HG03280 (cell line): ENCODE results near the gene GRB10.

Experiments used
- ATAC-seq: cut with Tn5 transposase; IDR thresholded peaks from one replicate; pipeline ENCODE4 v1.9.1; 2021; ENCODE audit warnings: mild to moderate bottlenecking, moderate library complexity; ENCODE audit not compliant: unreplicated experiment

GRB10 gene

DNA sequence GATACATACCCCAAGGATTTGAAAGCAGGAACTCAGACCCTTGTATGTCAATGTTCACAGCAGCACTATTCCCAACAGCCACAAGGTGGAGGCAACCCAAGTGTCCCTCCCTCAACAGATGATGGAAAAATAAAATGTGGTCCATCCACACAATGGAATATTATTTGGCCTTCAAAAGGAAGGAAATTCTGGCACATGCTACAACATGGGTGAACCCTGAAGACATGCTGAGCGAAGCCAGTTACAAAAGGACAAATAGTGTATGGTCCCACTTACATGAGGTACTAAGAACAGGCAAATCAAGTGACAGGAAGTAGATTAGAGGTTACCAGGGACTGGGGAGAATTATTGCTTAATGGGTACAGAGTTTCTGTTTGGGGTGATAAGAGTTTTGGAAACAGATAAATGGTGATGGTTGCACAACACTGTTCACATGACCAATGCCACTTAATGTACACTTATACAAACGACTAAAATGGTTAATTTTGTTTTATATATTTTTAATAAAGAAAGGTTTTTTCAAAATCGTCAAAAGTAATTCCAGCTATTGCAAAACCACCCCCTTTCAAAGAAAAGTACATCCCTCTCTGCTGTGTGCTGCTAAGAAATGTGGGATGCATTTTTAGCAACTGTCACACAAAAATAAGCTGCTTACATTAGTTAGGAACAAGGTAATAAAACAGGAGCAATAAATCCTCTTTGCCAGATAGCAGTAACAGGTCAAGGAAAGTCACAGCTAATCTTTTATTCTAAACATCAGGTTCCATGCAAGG lies 85.7 kb downstream of the GRB10 start:
- no peak for ATAC-seq

DNA sequence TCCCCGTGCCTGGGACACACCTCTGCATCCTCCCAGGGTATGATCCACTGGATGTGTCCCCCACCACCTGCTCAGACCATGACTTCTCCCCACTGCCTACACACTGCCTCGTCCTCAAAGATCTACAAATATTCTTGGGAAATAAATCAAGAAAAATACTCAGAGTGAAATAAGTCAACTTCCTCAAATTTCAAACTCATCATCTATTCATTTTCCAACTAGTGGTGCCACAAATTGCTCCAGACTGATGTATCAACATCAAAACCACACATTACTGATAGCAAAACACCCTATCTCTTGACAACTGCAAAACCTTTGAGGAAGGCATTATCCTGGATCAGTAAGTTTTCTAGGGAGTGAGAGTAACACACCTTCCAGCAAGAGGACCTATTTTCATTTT lies 87.7 kb downstream of the GRB10 start:
- no peak for ATAC-seq

- ATAC-seq = no peak
Observed at GRCh38 chr7:50693455-50694130, 89.1 kb downstream of the GRB10 start.

- ATAC-seq = no peak
Observed at GRCh38 chr7:50690541-50691011, 92.1 kb downstream of the GRB10 start.

DNA sequence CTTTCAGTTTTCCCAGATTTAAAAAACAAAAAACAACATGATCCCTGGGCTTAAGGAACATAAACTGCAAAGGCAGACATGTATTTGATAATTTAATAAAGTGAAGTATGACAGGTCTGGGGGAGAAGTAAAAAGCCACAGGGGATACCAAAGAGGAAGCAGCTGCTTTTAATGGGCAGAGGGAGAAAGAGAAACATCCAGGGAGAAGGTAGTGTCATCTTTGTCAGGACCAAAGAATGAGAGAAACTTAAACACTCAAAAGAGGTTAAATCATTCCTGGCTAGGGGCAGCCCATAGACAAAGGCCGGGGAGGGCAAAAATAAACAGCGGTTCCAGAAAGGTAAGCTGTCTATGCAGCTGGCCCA lies 94.5 kb downstream of the GRB10 start:
- ATAC-seq = no peak

DNA sequence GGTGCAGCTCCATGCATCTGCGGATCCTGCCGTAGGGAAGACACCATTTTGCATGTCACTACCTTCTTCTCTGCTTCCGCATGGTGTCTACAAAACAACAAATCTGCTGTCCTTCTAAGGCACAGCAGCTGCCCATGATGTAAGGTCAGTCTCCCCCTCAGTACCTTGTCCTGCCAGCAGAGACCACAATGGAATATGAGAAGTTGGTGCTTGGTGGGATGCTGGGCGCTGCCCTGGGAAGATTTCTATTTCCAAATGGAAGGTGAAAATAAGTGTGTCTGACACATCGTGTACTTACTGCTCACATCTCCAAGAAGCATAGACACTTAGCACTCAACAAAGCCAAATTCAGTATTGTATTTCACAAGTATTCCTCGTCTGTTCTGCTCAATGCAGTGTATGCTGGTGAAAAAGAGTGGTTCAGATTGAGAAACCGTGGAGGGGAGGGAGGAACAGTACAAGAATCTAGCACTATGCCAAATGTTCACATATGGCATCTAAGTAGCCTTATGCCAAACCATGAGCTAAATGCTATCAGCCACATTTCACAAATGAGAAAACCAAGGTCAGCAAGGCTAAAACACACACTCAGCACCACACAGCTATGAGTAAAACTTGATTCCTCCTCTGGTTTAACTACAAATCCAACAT lies 95.0 kb downstream of the GRB10 start:
- no peak for ATAC-seq

GRCh38 chr7:50687096-50687495 lies 95.6 kb downstream of the GRB10 start:
- ATAC-seq = no peak

DNA sequence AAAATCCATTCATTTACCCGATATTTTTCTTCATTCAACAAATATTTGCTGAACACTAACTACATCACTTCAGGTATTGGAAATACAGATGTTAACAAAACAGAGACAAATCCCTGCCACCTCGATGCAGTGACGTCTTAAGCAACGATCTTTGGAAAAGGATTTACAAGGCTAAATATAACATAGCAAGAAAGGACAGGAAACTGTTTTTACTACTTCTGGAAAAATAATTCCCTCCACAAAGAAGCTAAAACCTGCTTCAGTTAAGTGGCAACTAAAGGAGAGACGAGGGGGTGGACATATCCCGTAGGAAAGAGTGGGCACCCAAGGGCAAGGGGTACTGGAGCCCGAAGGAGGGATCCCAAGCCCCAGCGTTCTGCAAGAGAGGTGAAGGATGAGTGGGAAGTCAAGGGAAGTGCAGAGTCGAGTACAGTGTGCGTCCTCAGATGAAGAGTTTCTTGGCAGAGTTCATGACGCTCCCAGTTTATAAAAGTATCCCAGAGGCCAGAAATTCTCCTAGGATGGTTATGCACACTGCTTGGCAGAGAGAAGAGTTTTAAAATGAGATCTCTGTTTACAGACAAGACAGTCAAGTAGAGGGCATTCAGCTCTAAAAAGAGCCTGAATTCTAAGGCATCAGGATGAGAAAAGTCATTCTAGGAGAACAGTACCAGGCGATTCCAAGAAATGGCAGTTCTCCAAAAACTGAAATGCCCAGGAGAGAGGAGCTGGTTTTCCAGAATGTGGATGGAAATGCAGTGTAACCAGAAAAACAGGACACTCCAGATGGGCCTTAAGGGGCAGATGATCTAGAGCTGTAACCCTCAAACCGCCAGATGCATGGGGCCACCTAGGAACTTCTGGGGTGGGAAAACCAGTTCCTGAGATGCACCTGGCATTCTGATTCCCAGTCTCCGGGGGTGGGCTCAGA lies 97.3 kb downstream of the GRB10 start:
- ATAC-seq = no peak

- ATAC-seq = no peak
Observed at GRCh38 chr7:50684713-50685075, 98.0 kb downstream of the GRB10 start.

- ATAC-seq = no peak
Observed at GRCh38 chr7:50684011-50684712, 98.5 kb downstream of the GRB10 start.

DNA sequence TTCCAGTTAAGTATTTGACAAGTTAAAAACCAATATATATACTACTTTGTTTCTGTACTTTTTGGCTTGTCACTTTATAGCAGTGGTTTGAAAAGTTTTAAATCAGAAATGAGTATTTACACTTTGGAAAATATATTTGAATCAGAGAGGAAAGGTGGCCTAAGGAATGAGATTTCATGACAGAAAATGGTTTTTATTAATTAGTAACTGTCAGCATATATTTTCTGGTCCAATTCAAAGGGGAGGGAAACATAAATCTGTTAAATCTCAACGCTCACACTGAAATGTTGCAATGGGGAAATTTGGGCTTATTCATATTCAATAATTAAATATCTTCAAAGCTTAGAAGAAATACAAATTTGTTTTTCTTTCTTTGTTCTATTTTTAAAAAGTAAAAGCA lies 100.1 kb downstream of the GRB10 start:
- no peak for ATAC-seq

DNA sequence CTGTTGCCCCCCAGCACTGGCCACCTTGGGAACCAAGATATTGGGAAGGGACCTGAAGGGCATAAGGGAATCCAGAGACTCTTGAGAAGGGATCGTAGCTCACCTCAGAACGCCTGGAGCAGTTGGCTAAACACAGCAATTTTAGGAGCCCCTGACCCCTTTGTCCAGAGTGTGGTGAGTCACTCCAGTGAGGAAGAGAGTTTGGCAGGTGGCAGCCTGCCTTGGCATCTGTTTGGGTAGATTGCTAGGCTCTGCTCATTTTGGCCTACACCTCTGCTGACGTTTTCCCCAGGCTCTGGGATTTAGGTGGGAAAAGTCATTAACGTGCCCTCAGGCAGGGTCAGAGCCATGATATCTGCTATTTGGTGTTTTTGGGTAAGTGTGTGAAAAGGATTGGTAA lies 100.6 kb downstream of the GRB10 start:
- ATAC-seq = no peak

DNA sequence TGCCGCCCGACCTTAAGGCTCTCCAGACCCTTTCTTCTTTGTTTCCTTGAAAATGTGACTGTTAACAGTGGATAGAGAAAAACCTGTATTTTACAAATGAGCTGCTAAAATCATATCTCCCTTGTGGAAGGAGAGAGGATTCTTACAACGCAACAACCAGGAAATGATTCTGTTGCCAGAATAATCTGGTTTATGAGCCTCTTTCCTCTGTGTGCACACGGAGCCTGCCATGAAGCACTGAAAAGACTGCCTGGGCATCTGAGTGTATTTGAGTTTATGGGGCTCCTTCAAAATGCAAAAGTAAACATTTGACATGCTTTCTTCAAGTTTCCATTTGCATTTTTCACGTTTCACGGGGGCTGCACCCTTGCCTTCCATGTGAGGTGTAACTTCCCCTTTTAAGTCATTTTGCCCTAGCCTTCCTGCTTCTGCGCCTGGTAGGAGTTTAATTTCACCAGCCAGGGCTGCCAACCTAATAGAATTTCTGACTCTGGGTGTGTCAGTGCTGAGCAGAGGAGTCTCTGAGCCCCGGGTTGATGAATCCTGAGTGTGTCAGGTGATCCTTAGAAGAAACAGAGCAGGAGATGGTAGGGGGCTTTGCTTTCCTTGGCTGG lies 101.2 kb downstream of the GRB10 start:
- ATAC-seq = no peak

GRCh38 chr7:50679218-50680007 lies 103.3 kb downstream of the GRB10 start:
- ATAC-seq = no peak

DNA sequence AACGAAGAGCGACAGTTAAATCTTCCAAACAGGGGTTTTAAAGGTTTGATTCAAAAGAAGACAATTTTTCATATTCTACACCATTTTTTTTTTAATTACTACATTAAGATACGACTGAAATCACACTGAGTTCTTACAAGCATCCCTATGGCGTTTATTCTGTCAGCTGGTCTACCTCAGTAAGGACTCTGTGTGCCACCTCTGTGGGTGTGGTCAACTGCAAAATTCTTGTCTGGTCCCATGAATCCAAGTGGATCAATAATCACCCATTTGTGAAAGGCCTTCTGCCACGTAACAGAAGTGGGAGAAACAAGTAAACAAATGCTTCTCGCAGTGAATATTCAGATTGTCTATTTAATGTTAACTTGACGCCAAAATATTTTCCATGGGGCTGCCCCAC lies 104.1 kb downstream of the GRB10 start:
- ATAC-seq = no peak

- ATAC-seq = no peak
Observed at GRCh38 chr7:50677638-50677996, 105.1 kb downstream of the GRB10 start.

- ATAC-seq = no peak
Observed at GRCh38 chr7:50676740-50677637, 105.7 kb downstream of the GRB10 start.

DNA sequence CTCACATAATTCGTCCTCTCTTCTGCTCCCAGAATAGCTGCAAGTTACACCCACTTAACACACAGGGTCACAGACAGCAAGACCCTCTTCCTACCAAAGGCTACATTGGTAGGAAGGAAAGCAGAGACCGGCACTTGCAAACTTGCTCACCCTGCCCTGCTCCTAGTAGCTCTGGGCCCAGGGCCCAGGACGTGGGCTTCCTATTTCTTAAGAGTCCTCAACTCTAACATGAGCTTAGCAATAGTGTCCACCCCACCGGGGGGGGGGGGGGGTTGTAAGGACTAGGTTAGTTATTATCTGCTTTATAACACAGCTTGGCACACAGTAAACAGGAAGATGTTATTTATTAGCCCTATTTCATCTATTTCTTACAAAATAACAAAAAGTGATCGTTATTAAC lies 106.6 kb downstream of the GRB10 start:
- no peak for ATAC-seq
